ENCODE data around the gene RPL31.

GRCh38 chr2:100953406-100954043 is 48.6 kb upstream of the RPL31 start:
- TF ChIP-seq CTCF (IDR thresholded peaks at IDR 0.05; ENCODE audit: low read length), result no peak
- TF ChIP-seq EZH2 (optimal IDR thresholded peaks at IDR 0.05; ENCODE audit: low read depth, low read length), result no peak
- no peak for TF ChIP-seq EZH2phosphoT487 (IDR thresholded peaks at IDR 0.05; ENCODE audit: low read length)

Measured in MM.1S (cell line).